Subcutaneous adipose tissue (tissue), 4 donors: ENCODE measurements around the gene LIMK1. TPM values are rescaled to one million over a fixed set of nuclear protein-coding genes. Genes with fewer than 3 reads are reported as not detected.

ENCODE experiments used
- CTCF ChIP-seq: fragments of 450-650 bp; IDR thresholded peaks from one replicate; pipeline ENCODE4 v1.5.1; 2016; ENCODE audit warnings: low read depth, mild to moderate bottlenecking, control low read depth, antibody characterized with exemption, moderate library complexity
- total RNA-seq, 4 donors: library from RNA; depleted of rRNA; stranded (reverse); fragments of >200 nt; gene quantifications; one replicate each; pipeline ENCODE4 v1.1.0, GENCODE V29; 2016

Gene LIMK1
- total RNA-seq, 4 donors from 2014 or later = 6.4 to 37.6 (median 9.8) TPM

- TF ChIP-seq CTCF = no peak
Observed at GRCh38 chr7:74138945-74139843, 55.6 kb downstream of the LIMK1 start.

- no peak for TF ChIP-seq CTCF
Observed at GRCh38 chr7:74141705-74142104, 58.1 kb downstream of the LIMK1 start.

- no peak for TF ChIP-seq CTCF
Observed at GRCh38 chr7:74143383-74143782, 59.8 kb downstream of the LIMK1 start.

- no peak for TF ChIP-seq CTCF
Observed at GRCh38 chr7:74148491-74148890, 64.9 kb downstream of the LIMK1 start.

GRCh38 chr7:74149071-74149470, 65.5 kb downstream of the LIMK1 start:
- TF ChIP-seq CTCF = no peak

GRCh38 chr7:74149603-74150002, 66.0 kb downstream of the LIMK1 start:
- no peak for TF ChIP-seq CTCF

- no peak for TF ChIP-seq CTCF
Observed at GRCh38 chr7:74153736-74154135, 70.1 kb downstream of the LIMK1 start.
